Measurements from ENCODE around the gene GRHL3. TPM values are rescaled to one million over a fixed set of nuclear protein-coding genes. Genes with fewer than 3 reads are reported as not detected.

GRHL3 gene
- total RNA-seq, 2 donors from 2014 or later: not detected

GRCh38 chr1:24298606-24299005 lies 20.6 kb upstream of the GRHL3 start:
- ATAC-seq: no peak
- no peak overlapping the region for H3K4me3 Mint-ChIP-seq
- no peaks in the 10 kb centered on the region for H3K9me3 Mint-ChIP-seq

GRCh38 chr1:24299901-24300300 lies 19.3 kb upstream of the GRHL3 start:
- H3K4me1 Mint-ChIP-seq (ENCODE audit: low read depth in 2 of 2): peaks cover 3 to 4% of the 10 kb centered on the region in 2 donors
- DNase-seq (ENCODE audit: low spot score) (no peak), ATAC-seq (no peak)
- H3K36me3 Mint-ChIP-seq: no peaks in the 10 kb centered on the region
- H3K27ac Mint-ChIP-seq: no peak overlapping the region
- H3K4me3 Mint-ChIP-seq: no peak overlapping the region
- peaks cover 17 to 27% of the 10 kb centered on the region in 2 donors for H3K27me3 Mint-ChIP-seq
- H3K9me3 Mint-ChIP-seq: no peaks in the 10 kb centered on the region

More at GRCh38 chr1:24298606-24299005, 20.6 kb upstream of the GRHL3 start:
- no peak for DNase-seq (ENCODE audit: low spot score)
- peaks cover 13 to 27% of the 10 kb centered on the region in 2 donors for H3K27me3 Mint-ChIP-seq
- peaks cover 3 to 4% of the 10 kb centered on the region in 2 donors for H3K4me1 Mint-ChIP-seq (ENCODE audit: low read depth in 2 of 2)
- H3K36me3 Mint-ChIP-seq: no peaks in the 10 kb centered on the region
- H3K27ac Mint-ChIP-seq: no peak overlapping the region

GRCh38 chr1:24300971-24301784 lies 18.0 kb upstream of the GRHL3 start:
- Mint-ChIP-seq H3K4me1 (ENCODE audit: low read depth in 2 of 2) (peaks cover 3 to 4% of the 10 kb centered on the region in 2 donors), H3K27ac (no peak overlapping the region), H3K36me3 (no peaks in the 10 kb centered on the region), H3K9me3 (no peaks in the 10 kb centered on the region), H3K4me3 (no peak overlapping the region), H3K27me3 (peaks cover 24 to 33% of the 10 kb centered on the region in 2 donors)
- no peak for ATAC-seq
- DNase-seq (ENCODE audit: low spot score): no peak

- Mint-ChIP-seq H3K27me3 (peaks cover 26 to 37% of the 10 kb centered on the region in 2 donors), H3K9me3 (no peaks in the 10 kb centered on the region), H3K36me3 (no peaks in the 10 kb centered on the region), H3K4me1 (ENCODE audit: low read depth in 2 of 2) (peaks cover 3 to 4% of the 10 kb centered on the region in 2 donors), H3K27ac (no peak overlapping the region), H3K4me3 (no peak overlapping the region)
- ATAC-seq (no peak), DNase-seq (ENCODE audit: low spot score) (no peak)
Observed at GRCh38 chr1:24301785-24302175, 17.4 kb upstream of the GRHL3 start.

GRCh38 chr1:24302209-24302611 lies 16.9 kb upstream of the GRHL3 start:
- Mint-ChIP-seq H3K9me3 (no peaks in the 10 kb centered on the region), H3K27me3 (peaks cover 29 to 42% of the 10 kb centered on the region in 2 donors), H3K27ac (no peak overlapping the region), H3K4me3 (no peak overlapping the region), H3K36me3 (no peaks in the 10 kb centered on the region), H3K4me1 (ENCODE audit: low read depth in 2 of 2) (peaks cover 3 to 4% of the 10 kb centered on the region in 2 donors)
- ATAC-seq (no peak), DNase-seq (ENCODE audit: low spot score) (no peak)

GRCh38 chr1:24303600-24303999 lies 15.6 kb upstream of the GRHL3 start:
- Mint-ChIP-seq H3K9me3 (no peaks in the 10 kb centered on the region), H3K4me1 (ENCODE audit: low read depth in 2 of 2) (peaks cover 3 to 4% of the 10 kb centered on the region in 2 donors), H3K27ac (no peak overlapping the region), H3K27me3 (peaks cover 26 to 34% of the 10 kb centered on the region in 2 donors), H3K36me3 (no peaks in the 10 kb centered on the region), H3K4me3 (no peak overlapping the region)
- ATAC-seq (no peak), DNase-seq (ENCODE audit: low spot score) (no peak)

- peaks cover 3 to 4% of the 10 kb centered on the region in 2 donors for H3K4me1 Mint-ChIP-seq (ENCODE audit: low read depth in 2 of 2)
- H3K36me3 Mint-ChIP-seq: no peaks in the 10 kb centered on the region
- no peaks in the 10 kb centered on the region for H3K9me3 Mint-ChIP-seq
- no peak overlapping the region for H3K27ac Mint-ChIP-seq
- peaks cover 24 to 28% of the 10 kb centered on the region in 2 donors for H3K27me3 Mint-ChIP-seq
- ATAC-seq (no peak), DNase-seq (ENCODE audit: low spot score) (no peak)
- no peak overlapping the region for H3K4me3 Mint-ChIP-seq
Observed at GRCh38 chr1:24304763-24305162, 14.4 kb upstream of the GRHL3 start.

GRCh38 chr1:24308365-24309015 lies 10.7 kb upstream of the GRHL3 start:
- Mint-ChIP-seq H3K27me3 (peaks cover 22 to 30% of the 10 kb centered on the region in 2 donors), H3K4me3 (no peak overlapping the region)

GRCh38 chr1:24309762-24310485 lies 9.2 kb upstream of the GRHL3 start:
- DNase-seq (ENCODE audit: low spot score) (no peak), ATAC-seq (peak; percentile 52 to 53)
- Mint-ChIP-seq H3K4me1 (ENCODE audit: low read depth in 2 of 2) (no peaks in the 10 kb centered on the region), H3K36me3 (no peaks in the 10 kb centered on the region), H3K4me3 (no peak overlapping the region), H3K27me3 (peaks cover 26 to 29% of the 10 kb centered on the region in 2 donors), H3K27ac (no peak overlapping the region), H3K9me3 (no peaks in the 10 kb centered on the region)

More at GRCh38 chr1:24308365-24309015, 10.7 kb upstream of the GRHL3 start:
- H3K27ac Mint-ChIP-seq: no peak overlapping the region
- H3K4me1 Mint-ChIP-seq (ENCODE audit: low read depth in 2 of 2): no peaks in the 10 kb centered on the region
- H3K9me3 Mint-ChIP-seq: no peaks in the 10 kb centered on the region
- ATAC-seq: no peak
- no peaks in the 10 kb centered on the region for H3K36me3 Mint-ChIP-seq
- no peak for DNase-seq (ENCODE audit: low spot score)

- peaks cover 24 to 34% of the 10 kb centered on the region in 2 donors for H3K27me3 Mint-ChIP-seq
- H3K36me3 Mint-ChIP-seq: no peaks in the 10 kb centered on the region
- no peak overlapping the region for H3K27ac Mint-ChIP-seq
- no peaks in the 10 kb centered on the region for H3K9me3 Mint-ChIP-seq
- DNase-seq (ENCODE audit: low spot score): no peak
- no peak overlapping the region for H3K4me3 Mint-ChIP-seq
- no peaks in the 10 kb centered on the region for H3K4me1 Mint-ChIP-seq (ENCODE audit: low read depth in 2 of 2)
- no peak for ATAC-seq
Observed at GRCh38 chr1:24311234-24311633, 7.9 kb upstream of the GRHL3 start.

GRCh38 chr1:24311741-24312140 lies 7.4 kb upstream of the GRHL3 start:
- Mint-ChIP-seq H3K9me3 (no peaks in the 10 kb centered on the region), H3K27ac (no peak overlapping the region), H3K4me1 (ENCODE audit: low read depth in 2 of 2) (no peaks in the 10 kb centered on the region), H3K4me3 (no peak overlapping the region), H3K36me3 (no peaks in the 10 kb centered on the region), H3K27me3 (peaks cover 23 to 36% of the 10 kb centered on the region in 2 donors)
- no peak for DNase-seq (ENCODE audit: low spot score)
- ATAC-seq: no peak

GRCh38 chr1:24315391-24315790 lies 3.8 kb upstream of the GRHL3 start:
- H3K9me3 Mint-ChIP-seq: no peaks in the 10 kb centered on the region
- H3K27ac Mint-ChIP-seq: no peak overlapping the region
- ATAC-seq (no peak), DNase-seq (ENCODE audit: low spot score) (no peak)
- H3K27me3 Mint-ChIP-seq: peaks cover 33 to 63% of the 10 kb centered on the region in 2 donors
- H3K36me3 Mint-ChIP-seq: no peaks in the 10 kb centered on the region
- peaks cover 19 to 20% of the 10 kb centered on the region in 2 donors for H3K4me1 Mint-ChIP-seq (ENCODE audit: low read depth in 2 of 2)
- no peak overlapping the region for H3K4me3 Mint-ChIP-seq

- Mint-ChIP-seq H3K27ac (no peak overlapping the region), H3K36me3 (no peaks in the 10 kb centered on the region), H3K4me3 (no peak overlapping the region), H3K27me3 (peaks cover 36 to 72% of the 10 kb centered on the region in 2 donors), H3K4me1 (ENCODE audit: low read depth in 2 of 2) (peaks cover 30 to 32% of the 10 kb centered on the region in 2 donors), H3K9me3 (no peaks in the 10 kb centered on the region)
- DNase-seq (ENCODE audit: low spot score): no peak
- no peak for ATAC-seq
Observed at GRCh38 chr1:24316645-24317044, 2.5 kb upstream of the GRHL3 start.

Data from natural killer cell treated with Interleukin-12 subunit alpha and Interleukin-12 subunit beta and Interleukin-15 and Interleukin-18, amount 100 ng/mL, for 72 hours (primary cell).